Measurements from ENCODE around the gene AFF3.

DNA sequence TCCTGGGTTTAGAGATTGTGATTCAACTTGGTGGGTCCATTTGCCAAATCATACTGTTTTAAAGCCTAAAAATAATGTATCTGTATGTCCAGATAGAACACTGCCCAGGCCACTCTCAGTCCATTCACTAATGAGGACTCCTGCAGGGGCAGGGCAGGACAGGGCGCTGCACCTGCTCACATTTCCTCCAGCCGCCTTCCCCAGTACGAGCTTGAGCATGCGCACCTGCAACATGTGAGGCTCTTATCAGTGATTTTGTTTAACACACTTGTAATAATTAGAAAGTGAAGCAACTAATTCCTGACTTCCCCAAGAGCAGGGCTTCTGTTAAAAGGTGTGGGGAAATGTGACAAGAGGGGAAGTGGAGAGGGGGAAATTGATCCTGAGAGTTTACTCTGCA lies 89.7 kb downstream of the AFF3 start:
- TF ChIP-seq, protein P1, sequence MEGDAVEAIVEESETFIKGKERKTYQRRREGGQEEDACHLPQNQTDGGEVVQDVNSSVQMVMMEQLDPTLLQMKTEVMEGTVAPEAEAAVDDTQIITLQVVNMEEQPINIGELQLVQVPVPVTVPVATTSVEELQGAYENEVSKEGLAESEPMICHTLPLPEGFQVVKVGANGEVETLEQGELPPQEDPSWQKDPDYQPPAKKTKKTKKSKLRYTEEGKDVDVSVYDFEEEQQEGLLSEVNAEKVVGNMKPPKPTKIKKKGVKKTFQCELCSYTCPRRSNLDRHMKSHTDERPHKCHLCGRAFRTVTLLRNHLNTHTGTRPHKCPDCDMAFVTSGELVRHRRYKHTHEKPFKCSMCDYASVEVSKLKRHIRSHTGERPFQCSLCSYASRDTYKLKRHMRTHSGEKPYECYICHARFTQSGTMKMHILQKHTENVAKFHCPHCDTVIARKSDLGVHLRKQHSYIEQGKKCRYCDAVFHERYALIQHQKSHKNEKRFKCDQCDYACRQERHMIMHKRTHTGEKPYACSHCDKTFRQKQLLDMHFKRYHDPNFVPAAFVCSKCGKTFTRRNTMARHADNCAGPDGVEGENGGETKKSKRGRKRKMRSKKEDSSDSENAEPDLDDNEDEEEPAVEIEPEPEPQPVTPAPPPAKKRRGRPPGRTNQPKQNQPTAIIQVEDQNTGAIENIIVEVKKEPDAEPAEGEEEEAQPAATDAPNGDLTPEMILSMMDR (conservative IDR thresholded peaks at IDR 0.05), result no peak
- no peak for TF ChIP-seq EZH2 (IDR thresholded peaks at IDR 0.05; ENCODE audit: low read depth)

All from PC-9 (cell line).